ENCODE results near the gene TICRR. TPM values are rescaled to one million over a fixed set of nuclear protein-coding genes. Genes with fewer than 3 reads are reported as not detected.

Gene TICRR
- total and polyA plus RNA-seq, 2 of the 4 experiments (the other 2 are of a cell fraction): 3.0 to 4.2 TPM

GRCh38 chr15:89667706-89667960 is 92.4 kb downstream of the TICRR start:
- Histone ChIP-seq H3K79me1 (ENCODE audit: low read depth in 1 of 2, low read length in 2 of 2) (peaks cover 0 to under 1% of the 10 kb centered on the region in 2 experiments; a peak in 1 of 4 replicates), H3K18ac (ENCODE audit: low read depth, low read length) (no peak overlapping the region), H2BK120ac (ENCODE audit: low read depth, low read length) (no peak overlapping the region), H4K20me1 (ENCODE audit: insufficient read depth, low read length) (no peaks in the 10 kb centered on the region), H4K5ac (ENCODE audit: low read depth, low read length) (no peak overlapping the region), H3K27ac (ENCODE audit: insufficient read depth, low read length) (no peak overlapping the region), H3K23ac (ENCODE audit: low read depth, low read length) (no peak overlapping the region), H3K4me2 (ENCODE audit: low read depth, low read length) (no peak overlapping the region), H3K56ac (ENCODE audit: extremely low read depth, insufficient read depth, low read length) (no peak overlapping the region), H3K36me3 (ENCODE audit: control insufficient read depth, insufficient read depth, low read length) (no peaks in the 10 kb centered on the region), H3K4me1 (ENCODE audit: control insufficient read depth, insufficient read depth, low read length) (peaks cover 9% of the 10 kb centered on the region), H3K9me3 (ENCODE audit: control insufficient read depth, insufficient read depth, low read length) (no peaks in the 10 kb centered on the region), H3K4ac (ENCODE audit: low read depth, low read length) (no peak overlapping the region), H2BK20ac (ENCODE audit: low read depth, low read length) (no peak overlapping the region), H3K14ac (replicated peaks; ENCODE audit: low read depth, low read length) (no peak overlapping the region), H2AK5ac (ENCODE audit: low read depth, low read length) (no peak overlapping the region), H3K27me3 (ENCODE audit: control insufficient read depth, insufficient read depth, low read length) (no peaks in the 10 kb centered on the region), H3K9me1 (ENCODE audit: insufficient read depth, low read length) (peaks cover 14% of the 10 kb centered on the region), H2BK5ac (ENCODE audit: low read depth, low read length, poor library complexity, severe bottlenecking) (no peak overlapping the region), H2AK9ac (replicated peaks; ENCODE audit: low read depth, low read length, poor library complexity) (no peak overlapping the region), H3K4me3 (ENCODE audit: insufficient read depth, low read depth, low read length) (no peak overlapping the region), H2AFZ (replicated peaks; ENCODE audit: low read length, poor library complexity) (no peak overlapping the region), H4K8ac (ENCODE audit: low read depth in 2 of 2, low read length in 2 of 2) (no peak overlapping the region), H3K9ac (ENCODE audit: low read depth, low read length) (no peak overlapping the region), H4K91ac (ENCODE audit: insufficient read depth, low read depth, low read length) (no peak overlapping the region), H2BK15ac (ENCODE audit: low read depth, low read length) (no peak overlapping the region)
- CTCF ChIA-PET: no interaction called here
- no peak for TF ChIP-seq RFX5 (IDR thresholded peaks at IDR 0.05; ENCODE audit: low read depth, low read length)
- no peak for TF ChIP-seq POLR2A (IDR thresholded peaks at IDR 0.05; ENCODE audit: low read depth, low read length)
- no peak for TF ChIP-seq SMC3 (IDR thresholded peaks at IDR 0.05; ENCODE audit: low read depth, low read length)
- ATAC-seq (ENCODE audit: low read depth) (no peak), DNase-seq (no peak)
- POLR2A ChIA-PET (ENCODE audit: unreplicated experiment): no interaction called here
- in situ Hi-C loops (cut with MboI; ENCODE audit: low sequenced_read_pairs): no loop called here
- intact Hi-C loops (cut with micrococcal nuclease): no loop called here
- dilution Hi-C loops (cut with HindIII; ENCODE audit: low sequenced_read_pairs, unreplicated experiment): no loop called here
- BruUV-seq (replicated peaks): no TSS peak
- 91% methylated on average over 5 of the region's 7 CpGs; no CpG with 5 or more reads in 1 of the 2 experiments for WGBS, 2 experiments (ENCODE audit: extremely low coverage in 2 of 2, insufficient read length in 1 of 2)
